Astrocyte of the spinal cord (primary cell): ENCODE measurements around the gene GBA3.

Experiments
- DNase-seq: peaks from one replicate; pipeline ENCODE4 v3.0.0; 2011; ENCODE audit warnings: low read depth, low spot score
- H3K4me3 ChIP-seq: 2 replicates; pipeline ENCODE4 v1.5.1; 2011; ENCODE audit warnings: low read depth, mild to moderate bottlenecking, low read length, moderate library complexity
- in situ Hi-C: cut with HindIII; loops from 2 replicates; pipeline ENCODE4 v1.10.0; 2017; ENCODE audit warnings: low sequenced_read_pairs
- TF ChIP-seq, protein P1 (sequence below): IDR thresholded peaks from 2 replicates; pipeline ENCODE4 v1.5.1; 2012; ENCODE audit warnings: low read depth, mild to moderate bottlenecking, low read length, inconsistent platforms

Gene GBA3

DNA sequence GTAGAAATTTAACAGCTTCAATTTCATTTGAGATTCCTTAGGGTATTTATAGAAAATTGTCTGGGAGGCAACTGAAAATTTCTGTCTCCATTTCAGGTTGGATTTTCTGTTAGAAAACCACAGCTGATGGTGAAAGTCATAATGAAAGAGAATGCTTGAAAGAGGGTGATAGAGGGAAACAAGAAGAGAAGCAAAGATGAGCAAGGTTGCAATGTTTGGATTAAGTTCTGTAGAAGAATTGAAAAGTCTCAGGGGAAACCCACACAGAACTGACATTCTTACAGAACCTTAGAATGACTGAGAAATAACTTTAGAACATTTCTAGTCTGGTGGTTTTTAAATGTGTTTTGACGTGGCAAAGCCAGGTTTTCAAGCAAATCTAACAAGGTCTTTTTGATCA, 14.7 kb downstream of the GBA3 start:
- TF ChIP-seq, protein P1, sequence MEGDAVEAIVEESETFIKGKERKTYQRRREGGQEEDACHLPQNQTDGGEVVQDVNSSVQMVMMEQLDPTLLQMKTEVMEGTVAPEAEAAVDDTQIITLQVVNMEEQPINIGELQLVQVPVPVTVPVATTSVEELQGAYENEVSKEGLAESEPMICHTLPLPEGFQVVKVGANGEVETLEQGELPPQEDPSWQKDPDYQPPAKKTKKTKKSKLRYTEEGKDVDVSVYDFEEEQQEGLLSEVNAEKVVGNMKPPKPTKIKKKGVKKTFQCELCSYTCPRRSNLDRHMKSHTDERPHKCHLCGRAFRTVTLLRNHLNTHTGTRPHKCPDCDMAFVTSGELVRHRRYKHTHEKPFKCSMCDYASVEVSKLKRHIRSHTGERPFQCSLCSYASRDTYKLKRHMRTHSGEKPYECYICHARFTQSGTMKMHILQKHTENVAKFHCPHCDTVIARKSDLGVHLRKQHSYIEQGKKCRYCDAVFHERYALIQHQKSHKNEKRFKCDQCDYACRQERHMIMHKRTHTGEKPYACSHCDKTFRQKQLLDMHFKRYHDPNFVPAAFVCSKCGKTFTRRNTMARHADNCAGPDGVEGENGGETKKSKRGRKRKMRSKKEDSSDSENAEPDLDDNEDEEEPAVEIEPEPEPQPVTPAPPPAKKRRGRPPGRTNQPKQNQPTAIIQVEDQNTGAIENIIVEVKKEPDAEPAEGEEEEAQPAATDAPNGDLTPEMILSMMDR, result no peak
- no peak for DNase-seq
- in situ Hi-C loops, result no loop called here
- no peak overlapping the region for H3K4me3 ChIP-seq

DNA sequence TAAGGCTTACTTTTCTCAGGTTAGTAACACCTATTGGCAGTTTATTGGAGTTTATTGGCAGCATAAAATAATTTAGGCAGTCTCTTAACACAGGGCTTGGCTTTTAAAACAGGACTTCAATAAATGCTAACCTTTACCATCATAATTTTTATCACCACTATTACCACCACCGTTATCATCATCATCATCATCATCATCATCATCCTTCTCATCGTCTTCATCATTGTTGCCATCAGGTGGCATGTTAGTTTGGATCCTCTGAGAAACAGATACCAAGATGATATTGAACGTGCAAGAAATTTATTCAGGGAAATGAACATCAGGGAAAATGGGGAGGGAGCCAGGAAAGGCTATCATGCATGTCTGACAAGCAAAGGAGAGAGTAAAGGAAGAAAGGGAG, 16.2 kb downstream of the GBA3 start:
- DNase-seq, result no peak
- in situ Hi-C loops, result no loop called here
- TF ChIP-seq, protein P1, result no peak
- H3K4me3 ChIP-seq, result no peak overlapping the region

DNA sequence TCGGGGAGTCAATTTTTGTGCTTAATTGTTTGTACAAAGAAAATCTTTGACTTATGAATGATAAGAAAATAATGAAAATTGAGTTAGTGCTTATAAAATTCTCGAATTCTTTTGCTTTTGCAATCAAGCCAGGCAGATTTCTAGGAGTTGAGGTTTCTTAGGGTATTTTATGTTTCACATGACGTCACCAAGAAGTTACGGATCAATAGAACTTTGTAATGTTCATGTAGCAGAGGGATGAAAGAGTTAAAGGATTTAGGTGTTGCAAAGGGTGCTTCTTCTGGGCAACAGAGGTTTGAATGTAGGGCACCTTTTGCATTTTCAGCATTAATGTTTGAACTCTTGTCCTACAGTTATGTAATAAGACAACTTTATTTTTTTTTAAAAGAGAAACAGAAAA, 19.4 kb downstream of the GBA3 start:
- in situ Hi-C loops, result no loop called here

DNA sequence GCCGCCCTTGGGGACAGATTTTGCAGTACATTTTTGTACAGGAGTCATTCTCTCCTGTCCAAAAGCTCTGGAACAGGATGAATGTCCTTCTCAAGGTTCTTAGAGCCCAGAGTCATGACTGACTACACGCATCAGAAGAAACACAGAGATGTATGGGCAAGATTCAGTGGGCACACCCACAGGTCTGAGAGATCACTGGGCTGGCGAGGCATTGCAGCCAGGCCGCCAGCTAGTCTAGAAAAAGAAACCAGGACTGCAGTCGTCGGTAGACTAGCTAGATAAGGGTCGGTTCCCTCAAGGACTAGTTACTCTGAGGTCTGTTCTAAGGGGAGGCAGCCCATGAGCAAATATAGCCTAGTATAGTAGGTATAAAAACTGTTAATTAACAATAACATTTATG, 19.8 kb downstream of the GBA3 start:
- TF ChIP-seq, protein P1, result no peak
- no peak for DNase-seq
- in situ Hi-C loops, result no loop called here
- no peak overlapping the region for H3K4me3 ChIP-seq

More for the DNA sequence above, 19.4 kb downstream of the GBA3 start:
- DNase-seq, result no peak
- H3K4me3 ChIP-seq, result no peak overlapping the region
- TF ChIP-seq, protein P1, result no peak

DNA sequence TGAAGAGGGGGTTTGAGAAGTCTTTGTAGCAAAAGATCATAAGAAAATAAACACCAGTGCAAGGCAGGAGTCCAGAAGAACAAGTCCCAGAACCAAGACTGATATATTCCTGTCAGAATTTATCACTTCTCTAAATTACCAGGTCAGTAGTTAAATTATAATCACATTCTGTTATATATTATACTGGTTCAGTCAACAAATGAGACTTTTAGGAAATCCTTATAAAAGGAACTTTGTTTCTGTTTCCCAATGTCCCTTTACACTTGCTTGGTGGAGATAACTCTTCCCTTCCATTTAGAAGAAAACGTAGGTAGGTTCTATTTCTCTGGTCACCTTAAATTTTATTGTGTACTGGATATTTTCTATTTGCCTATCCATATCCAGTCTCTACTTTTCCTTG, 21.1 kb downstream of the GBA3 start:
- H3K4me3 ChIP-seq, result no peak overlapping the region
- DNase-seq, result no peak
- TF ChIP-seq, protein P1, result no peak
- in situ Hi-C loops, result no loop called here

DNA sequence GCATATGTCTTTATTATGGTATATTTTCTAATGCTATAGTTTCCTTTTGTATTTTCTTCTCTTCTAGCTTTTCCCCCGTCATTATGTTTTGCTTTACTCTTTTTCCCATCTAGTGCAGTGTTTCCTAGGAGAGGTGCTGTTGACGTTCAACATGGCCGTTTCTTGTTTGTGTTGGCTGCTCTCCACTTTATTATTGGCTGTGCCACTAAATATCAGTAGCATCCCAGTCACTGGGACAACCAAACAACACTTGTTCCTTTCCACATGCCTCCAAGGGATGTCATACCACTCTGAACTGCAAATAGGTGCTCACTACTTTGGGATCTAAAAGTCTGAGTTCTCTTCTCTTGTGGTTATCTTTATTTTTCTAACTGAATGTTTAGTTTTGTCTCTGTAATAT, 26.5 kb downstream of the GBA3 start:
- in situ Hi-C loops, result no loop called here
- no peak overlapping the region for H3K4me3 ChIP-seq
- DNase-seq, result no peak
- TF ChIP-seq, protein P1, result no peak

DNA sequence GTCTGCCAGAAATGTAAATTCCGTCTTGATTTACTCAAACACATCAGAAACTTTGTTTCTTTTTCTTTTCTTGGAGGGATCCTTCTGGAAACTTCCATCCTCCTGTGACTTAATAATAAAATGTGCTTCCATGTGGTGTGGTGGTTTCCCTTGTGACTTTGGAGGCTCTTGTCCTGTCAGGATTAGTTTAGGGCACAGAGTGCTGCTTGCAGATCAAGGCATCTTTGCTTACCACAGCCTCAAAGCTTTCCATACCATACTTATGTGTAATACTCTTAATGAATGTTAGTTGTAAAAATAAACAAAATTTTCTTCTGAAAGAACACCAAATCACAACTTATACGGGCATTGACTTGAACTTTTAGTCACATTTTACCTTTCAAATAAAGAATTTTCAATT, 27.4 kb downstream of the GBA3 start:
- TF ChIP-seq, protein P1, result no peak
- in situ Hi-C loops, result no loop called here
- H3K4me3 ChIP-seq, result no peak overlapping the region
- DNase-seq, result peak; percentile 16
